ENCODE results near the gene RNF144B. TPM values are rescaled to one million over a fixed set of nuclear protein-coding genes. Genes with fewer than 3 reads are reported as not detected.

The RNF144B gene
- total RNA-seq: 10.9 and 25.3 TPM in 2 replicates

DNA sequence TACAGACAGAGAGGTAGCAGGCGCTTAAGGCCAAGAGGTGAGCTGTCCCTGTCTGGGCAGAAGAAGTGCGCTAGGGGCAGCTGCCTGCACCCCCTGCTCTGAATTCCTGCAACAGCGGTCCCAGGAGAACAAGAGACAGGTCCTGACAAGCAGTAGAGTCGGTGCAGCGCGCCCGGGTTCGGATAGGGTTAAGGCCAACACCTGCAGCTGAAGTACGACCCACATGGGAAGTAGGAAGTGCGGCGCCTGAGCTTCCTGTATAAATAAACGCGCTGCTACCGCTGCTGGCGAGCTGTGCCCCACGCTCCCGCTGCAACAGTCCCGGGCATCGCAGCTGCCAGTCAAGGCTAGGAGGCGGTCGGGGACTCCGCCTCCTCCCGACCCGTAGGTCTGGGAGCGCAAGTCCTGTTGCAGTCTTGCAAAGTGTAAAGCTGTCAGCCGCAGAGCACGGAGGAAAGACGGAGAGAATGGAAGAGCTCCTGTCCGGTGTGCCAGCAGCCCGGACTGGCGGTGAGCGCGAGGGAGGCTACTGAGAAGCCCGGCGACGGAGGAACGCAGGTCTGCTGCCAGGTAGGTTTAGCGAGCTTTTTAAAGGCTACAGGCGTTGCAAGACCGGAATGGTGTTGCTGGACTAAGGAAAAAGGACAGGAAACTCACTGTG, at the start of gene RNF144B:
Gene RNF144B (plus strand): TSS at position 290 of the 661 bp plus-strand sequence. CDS start 12,185 bp downstream, outside the sequence.

Other genes starting within 250 kb of the RNF144B start
- gene TPMT, start 232.3 kb upstream of the RNF144B start, total RNA-seq: 14.2 and 16.7 TPM in 2 replicates
- gene KDM1B, start 231.9 kb upstream of the RNF144B start, total RNA-seq: 30.6 and 37.3 TPM in 2 replicates
- 96.1 and 150 TPM in 2 replicates for gene DEK, start 122.8 kb upstream of the RNF144B start, total RNA-seq